Esophagus (tissue), 2 donors: Measurements from ENCODE around the gene PBX3. TPM values are rescaled to one million over a fixed set of nuclear protein-coding genes. Genes with fewer than 3 reads are reported as not detected.
"Not testable (repeated sequence)": the region's sequence is repeated elsewhere in the genome, so short reads cannot be mapped to it uniquely, and the experiment has no call there.

Experiments
- H3K27ac ChIP-seq, 2 donors: one replicate each; pipeline ENCODE4 v1.5.1; 2013; ENCODE audit warnings: low read depth in 2 of 2, mild to moderate bottlenecking in 2 of 2, inconsistent platforms in 1 of 2, low read length in 1 of 2, moderate library complexity in 1 of 2
- H3K27me3 ChIP-seq, 2 donors: one replicate each; pipeline ENCODE4 v1.6.1; 2013; ENCODE audit warnings: low read length in 2 of 2, control low read depth in 1 of 2, mild to moderate bottlenecking in 1 of 2; ENCODE audit not compliant: insufficient read depth in 2 of 2, control insufficient read depth in 1 of 2
- H3K36me3 ChIP-seq, 2 donors: one replicate each; pipeline ENCODE4 v1.6.1; 2013; ENCODE audit warnings: low read length in 1 of 2; ENCODE audit not compliant: control insufficient read depth in 2 of 2, insufficient read depth in 2 of 2
- H3K4me1 ChIP-seq, 2 donors: one replicate each; pipeline ENCODE4 v1.6.1; 2013; ENCODE audit warnings: low read length in 1 of 2; ENCODE audit not compliant: control insufficient read depth in 2 of 2, insufficient read depth in 2 of 2
- H3K4me3 ChIP-seq, 2 donors: one replicate each; pipeline ENCODE4 v1.5.1; 2013; ENCODE audit warnings: low read length in 2 of 2, mild to moderate bottlenecking in 2 of 2, low read depth in 1 of 2, moderate library complexity in 1 of 2
- H3K9me3 ChIP-seq, 2 donors: one replicate each; pipeline ENCODE4 v1.6.1; 2013; ENCODE audit warnings: mild to moderate bottlenecking in 2 of 2, low read depth in 1 of 2, low read length in 1 of 2, moderate library complexity in 1 of 2; ENCODE audit not compliant: control insufficient read depth in 2 of 2, insufficient read depth in 1 of 2
- WGBS, 2 donors: extraction: QIAGEN DNeasy Blood & Tissue Kit; methylation state at CpG; one replicate each; pipeline ENCODE4 v1.1.7; 2013; 5-methylcytosine and 5-hydroxymethylcytosine counted together
- polyA plus RNA-seq, 2 donors: library from polyadenylated mRNA; stranded (reverse); fragments of 200-250 nt; gene quantifications; one replicate each; pipeline ENCODE4 v1.2.3, GENCODE V29; 2013
- donor health status: healthy with polysubstance abuse.
- donor health status: Bipolar disorder and iron deficiency.

PBX3 gene
- polyA plus RNA-seq, 2 donors: 3.5 to 6.9 TPM

DNA sequence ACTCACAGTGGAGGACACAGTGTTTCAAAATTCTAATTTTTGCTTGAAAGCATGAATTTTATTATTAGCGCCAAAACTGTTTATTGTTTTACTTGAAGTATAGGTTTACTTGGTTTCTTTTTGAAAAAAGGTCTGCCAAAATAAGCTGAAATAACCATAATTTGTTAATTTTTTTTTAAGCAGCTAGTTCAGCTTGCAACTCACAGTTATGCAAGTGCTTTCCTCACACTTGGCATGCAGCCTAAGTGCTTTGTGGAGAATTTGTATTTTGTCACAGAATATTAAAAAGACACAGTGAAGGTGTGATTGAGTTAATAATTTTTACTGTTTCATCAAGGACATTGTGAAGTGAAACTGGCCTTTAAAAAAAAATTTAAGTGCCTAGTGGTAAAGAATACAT is 21.6 kb downstream of the PBX3 start:
- 96 to 100% methylated on average over 1 of the region's 1 CpG for WGBS, 2 donors
- Histone ChIP-seq H3K27ac (no peak overlapping the region), H3K4me3 (no peak overlapping the region), H3K4me1 (no peaks in the 10 kb centered on the region), H3K27me3 (no peaks in the 10 kb centered on the region), H3K9me3 (no peaks in the 10 kb centered on the region), H3K36me3 (no peaks in the 10 kb centered on the region)

DNA sequence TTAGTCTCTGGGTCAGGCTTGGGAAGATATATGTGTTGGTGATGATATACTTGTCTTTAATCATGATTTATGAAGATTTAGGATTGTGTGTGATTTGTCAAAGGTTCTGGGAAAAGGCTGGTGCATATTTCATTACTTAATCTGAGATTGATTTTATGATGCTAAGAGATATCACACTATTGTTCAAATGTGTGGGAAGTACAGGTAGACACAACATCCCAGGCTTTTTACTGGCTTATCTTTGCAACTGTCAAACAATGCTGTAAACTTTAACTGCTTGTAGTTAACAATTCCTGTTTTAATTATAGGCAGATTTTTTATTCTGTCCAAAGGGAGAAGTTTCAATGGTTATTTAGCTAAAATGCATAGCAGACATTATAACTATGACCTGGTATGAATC is 23.9 kb downstream of the PBX3 start:
- Histone ChIP-seq H3K4me3 (no peak overlapping the region), H3K27me3 (no peaks in the 10 kb centered on the region), H3K4me1 (no peaks in the 10 kb centered on the region), H3K27ac (no peak overlapping the region), H3K9me3 (no peaks in the 10 kb centered on the region), H3K36me3 (no peaks in the 10 kb centered on the region)

DNA sequence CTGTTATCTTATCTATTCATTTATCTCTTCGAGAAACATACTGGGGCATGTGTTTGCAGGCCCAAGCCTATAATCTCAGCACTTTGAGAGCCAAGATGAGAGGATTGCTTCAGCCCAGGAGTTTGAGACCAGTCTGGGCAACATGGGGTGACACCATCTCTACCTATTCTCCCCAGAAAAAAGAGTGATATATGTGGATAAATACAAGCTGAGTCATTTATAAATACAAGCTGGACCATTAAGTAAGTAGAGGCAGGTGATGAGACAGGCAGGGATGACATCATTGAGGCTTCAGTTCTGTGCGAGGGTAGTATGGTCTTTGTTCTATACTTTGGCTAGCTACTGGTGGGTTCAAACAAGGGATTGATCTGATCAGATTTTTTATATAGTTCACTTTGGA is 25.6 kb downstream of the PBX3 start:
- no peaks in the 10 kb centered on the region for H3K36me3 ChIP-seq
- no peak overlapping the region for H3K4me3 ChIP-seq
- WGBS, 2 donors: 73 to 76% methylated on average over 2 of the region's 2 CpGs

DNA sequence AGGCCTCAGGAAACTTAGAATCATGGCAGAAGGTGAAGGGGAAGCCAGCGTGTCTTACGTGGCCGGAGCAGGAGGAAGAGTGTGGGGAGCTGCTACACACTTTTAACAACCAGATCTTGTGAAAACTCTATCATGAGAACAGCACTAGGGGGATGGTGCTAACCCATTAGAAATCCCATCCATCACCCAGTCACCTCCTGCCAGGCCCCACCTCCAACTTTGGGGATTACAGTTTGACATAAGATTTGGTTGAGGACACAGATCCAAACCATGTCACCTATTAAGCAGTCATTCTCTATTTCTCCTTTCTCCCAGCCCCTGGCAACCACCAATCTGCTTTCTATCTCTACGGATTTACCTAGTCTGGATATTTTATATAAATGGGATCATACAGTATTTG is 26.9 kb downstream of the PBX3 start:
- 84 to 88% methylated on average over 4 of the region's 4 CpGs for WGBS, 2 donors
- Histone ChIP-seq H3K36me3 (no peaks in the 10 kb centered on the region), H3K27ac (no peak overlapping the region), H3K27me3 (no peaks in the 10 kb centered on the region), H3K4me1 (no peaks in the 10 kb centered on the region), H3K4me3 (no peak overlapping the region), H3K9me3 (no peaks in the 10 kb centered on the region)

More for the DNA sequence above, 25.6 kb downstream of the PBX3 start:
- Histone ChIP-seq H3K4me1 (no peaks in the 10 kb centered on the region), H3K27me3 (no peaks in the 10 kb centered on the region), H3K9me3 (no peaks in the 10 kb centered on the region), H3K27ac (no peak overlapping the region)

DNA sequence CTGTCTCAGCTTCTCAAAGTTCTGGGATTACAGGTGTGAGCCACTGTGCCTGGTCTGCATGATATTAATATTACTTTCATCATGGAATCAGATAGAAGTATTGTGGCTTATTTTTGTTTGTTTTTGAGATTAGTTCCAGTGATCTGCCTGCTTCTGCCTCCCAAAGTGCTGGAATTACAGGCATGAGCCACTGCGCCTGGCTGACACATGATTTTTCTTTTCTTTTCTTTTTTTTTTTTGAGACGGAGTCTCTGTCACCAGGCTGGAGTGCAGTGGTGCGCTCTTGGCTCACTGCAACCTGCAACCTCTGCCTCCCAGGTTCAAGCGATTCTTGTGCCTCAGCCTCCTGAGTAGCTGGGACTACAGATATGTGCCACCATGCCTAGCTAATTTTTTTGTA is 29.6 kb downstream of the PBX3 start:
- not testable (repeated sequence) for H3K4me3 ChIP-seq, H3K36me3 ChIP-seq, H3K27ac ChIP-seq, H3K27me3 ChIP-seq, H3K9me3 ChIP-seq, H3K4me1 ChIP-seq
- WGBS, 2 donors: 72 to 81% methylated on average over 4 of the region's 4 CpGs

DNA sequence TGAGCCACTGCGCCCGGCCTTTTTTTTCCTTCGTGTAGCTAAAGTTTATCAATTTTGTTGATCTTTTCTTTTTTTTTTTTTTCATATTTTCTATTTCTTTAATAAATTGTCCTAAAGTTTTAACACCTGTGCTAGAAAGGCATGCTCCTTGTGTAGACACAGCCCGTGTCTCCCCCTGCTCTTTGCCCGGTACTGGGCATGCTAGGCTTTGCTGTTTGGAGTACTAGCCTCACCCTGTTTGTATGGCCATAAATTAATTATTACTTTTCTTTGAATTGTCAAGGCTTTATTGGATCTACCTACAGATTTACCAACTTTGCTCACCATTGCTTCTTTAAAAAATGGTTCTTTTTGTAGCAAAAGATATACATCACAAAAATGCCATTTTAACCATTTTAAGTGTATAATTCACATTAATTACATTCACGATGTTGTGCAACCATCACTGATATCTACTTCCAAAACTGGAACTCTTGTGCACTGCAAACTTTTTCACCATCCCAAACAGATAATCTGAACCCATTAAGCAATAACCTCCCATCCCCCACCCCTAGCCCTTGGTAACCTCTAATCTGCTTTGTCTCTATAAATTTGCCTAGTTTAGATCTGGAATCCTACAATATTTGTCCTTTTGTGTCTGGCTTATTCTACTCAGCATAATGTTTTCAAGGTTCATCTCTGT is 31.5 kb downstream of the PBX3 start:
- not testable (repeated sequence) for H3K27ac ChIP-seq, H3K36me3 ChIP-seq, H3K4me3 ChIP-seq, H3K4me1 ChIP-seq, H3K9me3 ChIP-seq, H3K27me3 ChIP-seq
- 94 to 98% methylated on average over 4 to 5 of the region's 6 CpGs for WGBS, 2 donors

DNA sequence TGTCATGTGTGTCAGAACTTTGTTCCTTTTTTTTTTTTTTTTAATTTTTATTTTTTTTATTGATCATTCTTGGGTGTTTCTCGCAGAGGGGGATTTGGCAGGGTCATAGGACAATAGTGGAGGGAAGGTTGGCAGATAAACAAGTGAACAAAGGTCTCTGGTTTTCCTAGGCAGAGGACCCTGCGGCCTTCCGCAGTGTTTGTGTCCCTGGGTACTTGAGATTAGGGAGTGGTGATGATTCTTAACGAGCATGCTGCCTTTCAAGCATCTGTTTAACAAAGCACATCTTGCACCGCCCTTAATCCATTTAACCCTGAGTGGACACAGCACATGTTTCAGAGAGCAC is 32.0 kb downstream of the PBX3 start:
- H3K4me3 ChIP-seq, H3K27me3 ChIP-seq, H3K9me3 ChIP-seq, H3K27ac ChIP-seq, H3K36me3 ChIP-seq, H3K4me1 ChIP-seq: not testable (repeated sequence)
- WGBS, 2 donors: no CpG with 5 or more reads among the region's 5 CpGs

- Histone ChIP-seq H3K9me3 (no peaks in the 10 kb centered on the region), H3K4me3 (no peak overlapping the region), H3K27me3 (no peaks in the 10 kb centered on the region), H3K27ac (no peak overlapping the region), H3K4me1 (no peaks in the 10 kb centered on the region), H3K36me3 (no peaks in the 10 kb centered on the region)
- 98% methylated on average over 2 of the region's 2 CpGs for whole genome bisulfite sequencing, 2 donors
Observed at GRCh38 chr9:125782718-125783117, 35.5 kb downstream of the PBX3 start.

- Histone ChIP-seq H3K9me3 (no peaks in the 10 kb centered on the region), H3K27me3 (no peaks in the 10 kb centered on the region), H3K36me3 (no peaks in the 10 kb centered on the region), H3K27ac (no peak overlapping the region), H3K4me3 (no peak overlapping the region), H3K4me1 (no peaks in the 10 kb centered on the region)
- 88% methylated on average over 6 of the region's 6 CpGs for WGBS, 2 donors
Observed at GRCh38 chr9:125784286-125785049, 37.3 kb downstream of the PBX3 start.

GRCh38 chr9:125785248-125785751 is 38.1 kb downstream of the PBX3 start:
- H3K27me3 ChIP-seq: no peaks in the 10 kb centered on the region
- no peaks in the 10 kb centered on the region for H3K36me3 ChIP-seq
- H3K4me1 ChIP-seq: no peaks in the 10 kb centered on the region
- no peak overlapping the region for H3K27ac ChIP-seq
- H3K4me3 ChIP-seq: no peak overlapping the region
- WGBS, 2 donors: 72 to 75% methylated on average over 5 of the region's 5 CpGs
- H3K9me3 ChIP-seq: no peaks in the 10 kb centered on the region
